ENCODE results near the gene KL. TPM values are rescaled to one million over a fixed set of nuclear protein-coding genes. Genes with fewer than 3 reads are reported as not detected.
A peak's percentile ranks its signal among the peaks of the same experiment; 100 is the strongest.

Gene KL
- total and polyA plus RNA-seq, 10 of the 15 experiments (the other 5 are each of a cell fraction or from before 2014, with no cell fraction given): 0.08 to 2.1 (median 1.4) TPM

- TF ChIP-seq MLLT1 (IDR thresholded peaks at IDR 0.05): no peak
These were observed 89.3 kb downstream of the KL start (continued) for GRCh38 chr13:33105387-33106005.

GRCh38 chr13:33106656-33107360, 90.6 kb downstream of the KL start:
- FAIRE-seq: no peak
- POLR2A ChIA-PET: interaction anchor here (1.2 to 7.2 kb wide), 5 partner anchors 39 to 86 kb away, joined by 4 to 62 read pairs (median 6); no protein-coding TSS in a partner anchor
- TF ChIP-seq CREM (IDR thresholded peaks at IDR 0.05; ENCODE audit: low read depth) (no peak), PBX3 (IDR thresholded peaks at IDR 0.05; ENCODE audit: insufficient replicate concordance, low read depth, low read length) (no peak), ZBTB40 (IDR thresholded peaks at IDR 0.05; ENCODE audit: borderline replicate concordance) (no peak; the same call in 1 of the 2 replicates), JUNB (IDR thresholded peaks at IDR 0.05) (no peak), PAX5 (IDR thresholded peaks at IDR 0.05; ENCODE audit: borderline replicate concordance, low read depth, low read length) (no peak), ELK1 (IDR thresholded peaks at IDR 0.05; ENCODE audit: low read depth, low read length) (no peak), ZBTB33 (IDR thresholded peaks at IDR 0.05) (no peak)

More at GRCh38 chr13:33106656-33107360, 90.6 kb downstream of the KL start:
- DNase-seq (ENCODE audit: low read depth, low spot score) (no peak), ATAC-seq (peak; percentile 43)
- H3K9me3 ChIP-seq (replicated peaks; ENCODE audit: control insufficient read depth, insufficient read depth, low read length): no peaks in the 10 kb centered on the region
- in situ Hi-C loops (cut with MboI) (no loop called here), intact Hi-C loops (cut with micrococcal nuclease; ENCODE audit: unreplicated experiment) (loop anchor here (5.0 to 10.0 kb wide), 2 partner anchors 272 to 435 kb away; no protein-coding TSS in a partner anchor)
- H3K27ac ChIP-seq (ENCODE audit: control insufficient read depth, insufficient read depth): peak overlapping the region; percentile 61
- ChIA-PET CTCF (interaction anchor here (0.7 to 5.7 kb wide), 10 partner anchors 9 to 506 kb away, joined by 3 to 52 read pairs (median 4); no protein-coding TSS in a partner anchor), SMC1A (ENCODE audit: uncharacterized antibody, unreplicated experiment) (interaction anchor here (0.8 to 7.6 kb wide), 28 partner anchors 10 to 436 kb away, joined by 3 to 95 read pairs (median 5); no protein-coding TSS in a partner anchor), RAD21 (ENCODE audit: unreplicated experiment) (interaction anchor here (0.9 to 6.9 kb wide), 23 partner anchors 9 to 521 kb away, joined by 3 to 35 read pairs (median 4); no protein-coding TSS in a partner anchor)
- no peaks in the 10 kb centered on the region for H3K27me3 ChIP-seq (replicated peaks in 1 of 2; ENCODE audit: control insufficient read depth in 2 of 2, insufficient read depth in 2 of 2, low read length in 1 of 2)
- peak overlapping the region; percentile 67 for H3K4me2 ChIP-seq (ENCODE audit: control insufficient read depth, insufficient read depth)
- H3K4me3 ChIP-seq: peak overlapping the region; percentile 55; the same call in 1 of the 2 replicates
- H3K79me2 ChIP-seq (ENCODE audit: control insufficient read depth, insufficient read depth, low read length): peaks cover 3% of the 10 kb centered on the region
- BruUV-seq (replicated peaks): no TSS peak
- peak overlapping the region; percentile 30; the same call in 1 of the 2 replicates for H3K9ac ChIP-seq (ENCODE audit: control insufficient read depth, insufficient read depth, low read length)
- no peak overlapping the region; the same call in 1 of the 2 replicates for H2AFZ ChIP-seq (ENCODE audit: control insufficient read depth, low read depth, low read length)
- H3K36me3 ChIP-seq (ENCODE audit: control insufficient read depth in 2 of 2, insufficient read depth in 2 of 2, low read length in 1 of 2): peaks cover 0 to 18% of the 10 kb centered on the region in 2 experiments
- H4K20me1 ChIP-seq (ENCODE audit: control insufficient read depth, insufficient read depth): no peaks in the 10 kb centered on the region
- peaks cover 60% of the 10 kb centered on the region for H3K4me1 ChIP-seq (ENCODE audit: control insufficient read depth, insufficient read depth, low read length)
- WGBS (ENCODE audit: insufficient coverage, insufficient replicate concordance, low lambda C conversion rate, missing lambda C conversion rate): 64% methylated on average over 7 of the region's 7 CpGs

All from GM12878 (cell line).